Neural cell (in vitro differentiated cells): ENCODE data around the gene LRP1. TPM values are rescaled to one million over a fixed set of nuclear protein-coding genes. Genes with fewer than 3 reads are reported as not detected.

ENCODE experiments used
- H2AFZ ChIP-seq: fragments of 200-600, 300-800 bp; sonication (generic), shearing (Covaris generic); 2 replicates; pipeline ENCODE4 v1.6.0; 2014; ENCODE audit warnings: low read depth, mild to moderate bottlenecking, antibody characterized with exemption, low read length, moderate library complexity
- H3F3A ChIP-seq: fragments of 200-600 bp; shearing (Covaris generic); 2 replicates; pipeline ENCODE4 v1.6.1; 2016; ENCODE audit warnings: mild to moderate bottlenecking, moderate library complexity, mixed read lengths, antibody characterized with exemption, low read length; ENCODE audit not compliant: insufficient read depth, poor library complexity, severe bottlenecking
- H3K27ac ChIP-seq: fragments of 200-600, 300-800 bp; sonication (generic), shearing (Covaris generic); 2 replicates; pipeline ENCODE4 v1.5.1; 2014; ENCODE audit warnings: mild to moderate bottlenecking, low read length, moderate library complexity
- H3K27me3 ChIP-seq: fragments of 300-800, 200-600 bp; sonication (generic), shearing (Covaris generic); 2 replicates; pipeline ENCODE4 v1.6.0; 2014; ENCODE audit warnings: mild to moderate bottlenecking, low read depth, low read length, moderate library complexity; ENCODE audit not compliant: insufficient read depth
- H3K36me3 ChIP-seq: fragments of 300-800, 200-600 bp; sonication (generic), shearing (Covaris generic); 2 replicates; pipeline ENCODE4 v1.5.1; 2014; ENCODE audit warnings: mild to moderate bottlenecking, antibody characterized with exemption, low read length, moderate library complexity; ENCODE audit not compliant: insufficient read depth
- H3K4me2 ChIP-seq: fragments of 300-800, 200-600 bp; sonication (generic), shearing (Covaris generic); 2 replicates; pipeline ENCODE4 v1.6.0; 2014; ENCODE audit warnings: mild to moderate bottlenecking, low read length
- H3K4me3 ChIP-seq: fragments of 300-800, 200-600 bp; sonication (generic), shearing (Covaris generic); 2 replicates; pipeline ENCODE4 v1.5.1; 2014; ENCODE audit warnings: mild to moderate bottlenecking, low read length, moderate library complexity
- H3K79me2 ChIP-seq: fragments of 200-600 bp; shearing (Covaris generic); replicated peaks from 2 replicates; pipeline ENCODE4 v1.6.0; 2014; ENCODE audit warnings: mild to moderate bottlenecking, low read length, moderate library complexity; ENCODE audit not compliant: insufficient read depth
- H3K9ac ChIP-seq: fragments of 300-800, 200-600 bp; sonication (generic), shearing (Covaris generic); 2 replicates; pipeline ENCODE4 v1.6.1; 2016; ENCODE audit warnings: mild to moderate bottlenecking, low read length, mixed read lengths
- H3K9me2 ChIP-seq: fragments of 200-600 bp; shearing (Covaris generic); 2 replicates; pipeline ENCODE4 v1.6.1; 2016; ENCODE audit warnings: mild to moderate bottlenecking, low read length, mixed read lengths; ENCODE audit not compliant: insufficient read depth
- H3K9me3 ChIP-seq: fragments of 200-600, 300-800 bp; sonication (generic), shearing (Covaris generic); 2 replicates; pipeline ENCODE4 v1.6.1; 2016; ENCODE audit warnings: mild to moderate bottlenecking, mixed run types, low read length, moderate library complexity, mixed read lengths
- H4K20me1 ChIP-seq: fragments of 200-600 bp; shearing (Covaris generic); 2 replicates; pipeline ENCODE4 v1.6.1; 2016; ENCODE audit warnings: mild to moderate bottlenecking, mixed run types; ENCODE audit not compliant: insufficient read depth
- EP300 ChIP-seq: fragments of 450-650 bp; conservative IDR thresholded peaks from 2 replicates; pipeline ENCODE4 v1.6.1; 2014; ENCODE audit warnings: antibody characterized with exemption, mild to moderate bottlenecking, moderate library complexity; ENCODE audit not compliant: poor library complexity, severe bottlenecking
- EZH2 ChIP-seq: fragments of 200-600, 300-800 bp; shearing (Covaris generic), sonication (generic); IDR thresholded peaks from 2 replicates; pipeline ENCODE4 v1.6.1; 2014; ENCODE audit warnings: antibody characterized with exemption, low read length, borderline replicate concordance, mild to moderate bottlenecking; ENCODE audit not compliant: insufficient read depth, poor library complexity, severe bottlenecking
- MXI1 ChIP-seq: fragments of 450-650 bp; conservative IDR thresholded peaks from 2 replicates; pipeline ENCODE4 v1.6.1; 2014; ENCODE audit warnings: antibody characterized with exemption, mild to moderate bottlenecking; ENCODE audit not compliant: poor library complexity, severe bottlenecking
- POLR2AphosphoS5 ChIP-seq: IDR thresholded peaks from 2 replicates; pipeline ENCODE4 v1.6.1; 2012
- RAD21 ChIP-seq: fragments of 450-650 bp; conservative IDR thresholded peaks from 2 replicates; pipeline ENCODE4 v1.6.1; 2014; ENCODE audit warnings: antibody characterized with exemption, mild to moderate bottlenecking, moderate library complexity
- SMC3 ChIP-seq: fragments of 450-650 bp; conservative IDR thresholded peaks from 2 replicates; pipeline ENCODE4 v1.6.1; 2014; ENCODE audit warnings: antibody characterized with exemption, mild to moderate bottlenecking, moderate library complexity; ENCODE audit not compliant: poor library complexity
- TAF1 ChIP-seq: IDR thresholded peaks from 2 replicates; pipeline ENCODE4 v1.6.1; 2012; ENCODE audit warnings: low read depth
- polyA plus RNA-seq: library from polyadenylated mRNA; depleted of rRNA; stranded (reverse); fragments of >200 nt; gene quantifications from 2 replicates; pipeline ENCODE4 v1.2.3, GENCODE V29; 2014
- TF ChIP-seq, protein P1 (sequence below): IDR thresholded peaks from 2 replicates; pipeline ENCODE4 v1.6.1; 2012; ENCODE audit warnings: borderline replicate concordance
- TF ChIP-seq, protein P2 (sequence below): fragments of 450-650 bp; IDR thresholded peaks from 2 replicates; pipeline ENCODE4 v1.5.1; 2014; ENCODE audit warnings: antibody characterized with exemption, mild to moderate bottlenecking, moderate library complexity; ENCODE audit not compliant: poor library complexity, severe bottlenecking

The LRP1 gene
- polyA plus RNA-seq, 1 donor from 2014 or later, result 18.2 TPM

DNA sequence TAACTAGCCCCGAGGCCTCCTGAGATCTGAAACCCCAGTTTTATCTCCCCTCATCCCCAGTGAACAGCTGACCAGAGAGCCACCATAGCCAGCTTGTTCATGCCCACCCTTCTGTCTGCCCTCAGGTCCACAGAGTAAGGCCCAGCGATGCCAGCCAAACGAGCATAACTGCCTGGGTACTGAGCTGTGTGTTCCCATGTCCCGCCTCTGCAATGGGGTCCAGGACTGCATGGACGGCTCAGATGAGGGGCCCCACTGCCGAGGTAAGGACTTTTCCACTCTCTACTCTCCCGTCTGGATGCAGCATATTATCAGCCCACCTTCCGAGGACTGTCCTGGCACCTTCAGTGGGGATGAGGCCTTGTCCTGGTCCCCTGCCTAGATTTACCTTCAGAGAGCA, 13.0 kb downstream of the LRP1 start:
- H3K27ac ChIP-seq, result no peak overlapping the region

DNA sequence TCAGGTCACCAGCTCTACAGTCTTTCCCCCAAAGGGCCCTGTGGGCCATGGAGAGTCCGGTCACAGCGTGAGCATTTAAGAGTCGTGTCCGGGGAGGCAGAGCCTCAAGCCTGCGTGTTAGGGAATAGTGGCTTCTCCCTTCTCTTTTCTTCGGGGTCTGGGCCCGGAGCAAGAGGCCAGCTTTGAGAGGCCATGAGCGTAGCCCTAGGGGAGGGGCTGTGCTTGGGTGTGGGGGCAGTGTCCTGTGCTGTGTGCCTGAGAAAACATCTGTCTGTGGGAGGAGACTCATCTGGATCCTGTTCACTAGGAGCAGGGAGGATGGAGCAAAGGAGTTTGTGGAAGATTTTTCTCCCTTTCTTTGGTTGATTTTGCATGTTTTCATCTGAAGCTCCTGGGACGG, 13.8 kb downstream of the LRP1 start:
- Histone ChIP-seq H3K36me3 (peaks cover 32% of the 10 kb centered on the region), H3K27ac (no peak overlapping the region), H3K79me2 (no peaks in the 10 kb centered on the region), H3K4me3 (no peak overlapping the region), H3K9ac (no peak overlapping the region), H3K9me3 (no peaks in the 10 kb centered on the region), H3K9me2 (no peaks in the 10 kb centered on the region), H3K4me2 (no peak overlapping the region), H3K27me3 (no peaks in the 10 kb centered on the region), H4K20me1 (no peaks in the 10 kb centered on the region), H3F3A (no peaks in the 10 kb centered on the region), H2AFZ (no peak overlapping the region)
- TF ChIP-seq POLR2AphosphoS5 (no peak), RAD21 (no peak), SMC3 (no peak), EP300 (no peak), TAF1 (no peak), MXI1 (no peak), EZH2 (no peak)
- TF ChIP-seq, protein P1, sequence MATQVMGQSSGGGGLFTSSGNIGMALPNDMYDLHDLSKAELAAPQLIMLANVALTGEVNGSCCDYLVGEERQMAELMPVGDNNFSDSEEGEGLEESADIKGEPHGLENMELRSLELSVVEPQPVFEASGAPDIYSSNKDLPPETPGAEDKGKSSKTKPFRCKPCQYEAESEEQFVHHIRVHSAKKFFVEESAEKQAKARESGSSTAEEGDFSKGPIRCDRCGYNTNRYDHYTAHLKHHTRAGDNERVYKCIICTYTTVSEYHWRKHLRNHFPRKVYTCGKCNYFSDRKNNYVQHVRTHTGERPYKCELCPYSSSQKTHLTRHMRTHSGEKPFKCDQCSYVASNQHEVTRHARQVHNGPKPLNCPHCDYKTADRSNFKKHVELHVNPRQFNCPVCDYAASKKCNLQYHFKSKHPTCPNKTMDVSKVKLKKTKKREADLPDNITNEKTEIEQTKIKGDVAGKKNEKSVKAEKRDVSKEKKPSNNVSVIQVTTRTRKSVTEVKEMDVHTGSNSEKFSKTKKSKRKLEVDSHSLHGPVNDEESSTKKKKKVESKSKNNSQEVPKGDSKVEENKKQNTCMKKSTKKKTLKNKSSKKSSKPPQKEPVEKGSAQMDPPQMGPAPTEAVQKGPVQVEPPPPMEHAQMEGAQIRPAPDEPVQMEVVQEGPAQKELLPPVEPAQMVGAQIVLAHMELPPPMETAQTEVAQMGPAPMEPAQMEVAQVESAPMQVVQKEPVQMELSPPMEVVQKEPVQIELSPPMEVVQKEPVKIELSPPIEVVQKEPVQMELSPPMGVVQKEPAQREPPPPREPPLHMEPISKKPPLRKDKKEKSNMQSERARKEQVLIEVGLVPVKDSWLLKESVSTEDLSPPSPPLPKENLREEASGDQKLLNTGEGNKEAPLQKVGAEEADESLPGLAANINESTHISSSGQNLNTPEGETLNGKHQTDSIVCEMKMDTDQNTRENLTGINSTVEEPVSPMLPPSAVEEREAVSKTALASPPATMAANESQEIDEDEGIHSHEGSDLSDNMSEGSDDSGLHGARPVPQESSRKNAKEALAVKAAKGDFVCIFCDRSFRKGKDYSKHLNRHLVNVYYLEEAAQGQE, result no peak
- TF ChIP-seq, protein P2, sequence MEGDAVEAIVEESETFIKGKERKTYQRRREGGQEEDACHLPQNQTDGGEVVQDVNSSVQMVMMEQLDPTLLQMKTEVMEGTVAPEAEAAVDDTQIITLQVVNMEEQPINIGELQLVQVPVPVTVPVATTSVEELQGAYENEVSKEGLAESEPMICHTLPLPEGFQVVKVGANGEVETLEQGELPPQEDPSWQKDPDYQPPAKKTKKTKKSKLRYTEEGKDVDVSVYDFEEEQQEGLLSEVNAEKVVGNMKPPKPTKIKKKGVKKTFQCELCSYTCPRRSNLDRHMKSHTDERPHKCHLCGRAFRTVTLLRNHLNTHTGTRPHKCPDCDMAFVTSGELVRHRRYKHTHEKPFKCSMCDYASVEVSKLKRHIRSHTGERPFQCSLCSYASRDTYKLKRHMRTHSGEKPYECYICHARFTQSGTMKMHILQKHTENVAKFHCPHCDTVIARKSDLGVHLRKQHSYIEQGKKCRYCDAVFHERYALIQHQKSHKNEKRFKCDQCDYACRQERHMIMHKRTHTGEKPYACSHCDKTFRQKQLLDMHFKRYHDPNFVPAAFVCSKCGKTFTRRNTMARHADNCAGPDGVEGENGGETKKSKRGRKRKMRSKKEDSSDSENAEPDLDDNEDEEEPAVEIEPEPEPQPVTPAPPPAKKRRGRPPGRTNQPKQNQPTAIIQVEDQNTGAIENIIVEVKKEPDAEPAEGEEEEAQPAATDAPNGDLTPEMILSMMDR, result no peak

More for the DNA sequence above, 13.0 kb downstream of the LRP1 start:
- H3K79me2 ChIP-seq, result no peaks in the 10 kb centered on the region
- no peaks in the 10 kb centered on the region for H4K20me1 ChIP-seq
- no peak overlapping the region for H3K4me2 ChIP-seq
- no peak overlapping the region for H3K4me3 ChIP-seq
- H3K36me3 ChIP-seq, result peaks cover 32% of the 10 kb centered on the region
- H2AFZ ChIP-seq, result no peak overlapping the region
- H3K27me3 ChIP-seq, result no peaks in the 10 kb centered on the region
- H3K9me2 ChIP-seq, result no peaks in the 10 kb centered on the region
- H3K9me3 ChIP-seq, result no peaks in the 10 kb centered on the region
- TF ChIP-seq EZH2 (no peak), SMC3 (no peak), POLR2AphosphoS5 (no peak), MXI1 (no peak), TAF1 (no peak), RAD21 (no peak), EP300 (no peak)
- TF ChIP-seq, protein P2, result no peak
- TF ChIP-seq, protein P1, result no peak
- no peak overlapping the region for H3K9ac ChIP-seq
- H3F3A ChIP-seq, result no peaks in the 10 kb centered on the region
